ENCODE data around the gene MALT1. TPM values are rescaled to one million over a fixed set of nuclear protein-coding genes. Genes with fewer than 3 reads are reported as not detected.

MALT1 gene
- polyA plus RNA-seq, 1 donor from 2014 or later: 40.5 TPM

DNA sequence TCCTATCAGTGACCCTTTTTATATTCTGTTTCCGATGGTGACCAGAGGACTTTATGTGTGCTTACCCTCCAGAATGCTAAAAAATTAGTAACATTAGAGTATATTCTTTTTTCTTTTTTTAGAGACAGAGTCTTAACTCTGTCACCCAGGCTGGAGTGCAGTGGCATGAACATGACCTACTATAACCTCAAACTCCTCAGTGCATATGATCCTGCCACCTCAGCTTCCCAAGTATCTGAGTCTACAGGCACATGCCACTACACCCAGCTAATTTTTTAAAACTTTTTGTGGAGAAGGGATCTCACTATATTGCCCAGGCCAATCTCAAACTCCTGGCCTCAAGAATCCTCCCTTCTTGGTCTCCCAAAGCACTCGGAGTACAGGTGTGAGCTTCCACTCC, 74.6 kb downstream of the MALT1 start:
- no peak overlapping the region for H3K4me3 ChIP-seq (ENCODE audit: low read length)
- no peak overlapping the region for H3K27ac ChIP-seq (ENCODE audit: low read length)
- H3K9ac ChIP-seq (ENCODE audit: low read length): no peak overlapping the region
- H3F3A ChIP-seq (ENCODE audit: insufficient read depth, low read length, poor library complexity, severe bottlenecking): no peaks in the 10 kb centered on the region
- peaks cover 7% of the 10 kb centered on the region for H3K9me3 ChIP-seq (ENCODE audit: low read length)
- peaks cover 27% of the 10 kb centered on the region for H3K36me3 ChIP-seq (ENCODE audit: insufficient read depth, low read length)
- H3K79me2 ChIP-seq (replicated peaks; ENCODE audit: insufficient read depth, low read length): no peaks in the 10 kb centered on the region
- H3K4me2 ChIP-seq (ENCODE audit: low read length): no peak overlapping the region
- no peak overlapping the region for H2AFZ ChIP-seq (ENCODE audit: low read depth, low read length)
- no peaks in the 10 kb centered on the region for H3K9me2 ChIP-seq (ENCODE audit: insufficient read depth, low read length)
- H4K20me1 ChIP-seq (ENCODE audit: insufficient read depth): no peaks in the 10 kb centered on the region
- no peaks in the 10 kb centered on the region for H3K27me3 ChIP-seq (ENCODE audit: insufficient read depth, low read depth, low read length)
- TF ChIP-seq RAD21 (conservative IDR thresholded peaks at IDR 0.05) (no peak), POLR2AphosphoS5 (IDR thresholded peaks at IDR 0.05) (no peak)
- TF ChIP-seq, protein P1, sequence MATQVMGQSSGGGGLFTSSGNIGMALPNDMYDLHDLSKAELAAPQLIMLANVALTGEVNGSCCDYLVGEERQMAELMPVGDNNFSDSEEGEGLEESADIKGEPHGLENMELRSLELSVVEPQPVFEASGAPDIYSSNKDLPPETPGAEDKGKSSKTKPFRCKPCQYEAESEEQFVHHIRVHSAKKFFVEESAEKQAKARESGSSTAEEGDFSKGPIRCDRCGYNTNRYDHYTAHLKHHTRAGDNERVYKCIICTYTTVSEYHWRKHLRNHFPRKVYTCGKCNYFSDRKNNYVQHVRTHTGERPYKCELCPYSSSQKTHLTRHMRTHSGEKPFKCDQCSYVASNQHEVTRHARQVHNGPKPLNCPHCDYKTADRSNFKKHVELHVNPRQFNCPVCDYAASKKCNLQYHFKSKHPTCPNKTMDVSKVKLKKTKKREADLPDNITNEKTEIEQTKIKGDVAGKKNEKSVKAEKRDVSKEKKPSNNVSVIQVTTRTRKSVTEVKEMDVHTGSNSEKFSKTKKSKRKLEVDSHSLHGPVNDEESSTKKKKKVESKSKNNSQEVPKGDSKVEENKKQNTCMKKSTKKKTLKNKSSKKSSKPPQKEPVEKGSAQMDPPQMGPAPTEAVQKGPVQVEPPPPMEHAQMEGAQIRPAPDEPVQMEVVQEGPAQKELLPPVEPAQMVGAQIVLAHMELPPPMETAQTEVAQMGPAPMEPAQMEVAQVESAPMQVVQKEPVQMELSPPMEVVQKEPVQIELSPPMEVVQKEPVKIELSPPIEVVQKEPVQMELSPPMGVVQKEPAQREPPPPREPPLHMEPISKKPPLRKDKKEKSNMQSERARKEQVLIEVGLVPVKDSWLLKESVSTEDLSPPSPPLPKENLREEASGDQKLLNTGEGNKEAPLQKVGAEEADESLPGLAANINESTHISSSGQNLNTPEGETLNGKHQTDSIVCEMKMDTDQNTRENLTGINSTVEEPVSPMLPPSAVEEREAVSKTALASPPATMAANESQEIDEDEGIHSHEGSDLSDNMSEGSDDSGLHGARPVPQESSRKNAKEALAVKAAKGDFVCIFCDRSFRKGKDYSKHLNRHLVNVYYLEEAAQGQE (IDR thresholded peaks at IDR 0.05; ENCODE audit: borderline replicate concordance): no peak

DNA sequence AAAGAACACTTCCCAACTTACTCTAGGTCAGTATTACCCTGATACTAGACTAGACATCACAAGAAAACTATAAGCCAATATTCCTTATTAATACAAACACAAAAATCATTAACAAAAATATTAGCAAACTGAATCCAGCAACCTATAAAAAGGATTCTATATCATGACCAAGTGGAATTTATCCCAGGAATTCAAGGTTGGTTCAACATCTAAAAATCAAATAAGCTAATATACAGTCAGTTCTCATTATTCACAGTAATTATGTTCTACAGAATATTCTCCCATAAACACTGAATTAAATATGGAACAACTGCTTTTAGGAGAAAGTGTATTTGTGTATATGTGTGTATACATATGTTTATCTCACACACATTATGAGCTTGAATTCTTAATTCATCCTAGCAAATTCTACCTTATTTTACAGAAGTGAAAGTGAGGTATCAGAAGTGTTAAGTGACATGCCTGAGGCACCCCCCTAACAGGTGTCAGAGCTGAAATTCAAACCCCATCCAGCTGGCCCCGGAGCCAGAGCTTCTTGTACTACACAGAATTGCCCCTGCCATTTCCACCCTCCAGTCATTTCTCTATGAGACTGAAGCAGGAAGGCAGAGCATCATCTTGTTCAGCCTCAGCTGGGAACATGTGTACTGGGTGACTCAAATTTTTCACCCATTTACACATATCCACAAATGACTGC, 77.8 kb downstream of the MALT1 start:
- Histone ChIP-seq H3F3A (ENCODE audit: insufficient read depth, low read length, poor library complexity, severe bottlenecking) (no peaks in the 10 kb centered on the region), H3K4me3 (ENCODE audit: low read length) (no peak overlapping the region), H4K20me1 (ENCODE audit: insufficient read depth) (no peaks in the 10 kb centered on the region), H3K36me3 (ENCODE audit: insufficient read depth, low read length) (peaks cover 27% of the 10 kb centered on the region), H3K27me3 (ENCODE audit: insufficient read depth, low read depth, low read length) (no peaks in the 10 kb centered on the region), H3K4me2 (ENCODE audit: low read length) (no peak overlapping the region), H2AFZ (ENCODE audit: low read depth, low read length) (no peak overlapping the region), H3K79me2 (replicated peaks; ENCODE audit: insufficient read depth, low read length) (no peaks in the 10 kb centered on the region), H3K9me3 (ENCODE audit: low read length) (peaks cover 7% of the 10 kb centered on the region), H3K9me2 (ENCODE audit: insufficient read depth, low read length) (no peaks in the 10 kb centered on the region), H3K27ac (ENCODE audit: low read length) (no peak overlapping the region), H3K9ac (ENCODE audit: low read length) (no peak overlapping the region)
- TF ChIP-seq MXI1 (conservative IDR thresholded peaks at IDR 0.05; ENCODE audit: poor library complexity, severe bottlenecking) (no peak), RAD21 (conservative IDR thresholded peaks at IDR 0.05) (no peak), POLR2AphosphoS5 (IDR thresholded peaks at IDR 0.05) (no peak), EZH2 (IDR thresholded peaks at IDR 0.05; ENCODE audit: borderline replicate concordance, insufficient read depth, low read length, poor library complexity, severe bottlenecking) (no peak), SMC3 (conservative IDR thresholded peaks at IDR 0.05; ENCODE audit: poor library complexity) (no peak), TAF1 (IDR thresholded peaks at IDR 0.05; ENCODE audit: low read depth) (no peak), EP300 (conservative IDR thresholded peaks at IDR 0.05; ENCODE audit: poor library complexity, severe bottlenecking) (no peak)
- TF ChIP-seq, protein P1 (IDR thresholded peaks at IDR 0.05; ENCODE audit: borderline replicate concordance): no peak
- TF ChIP-seq, protein P2, sequence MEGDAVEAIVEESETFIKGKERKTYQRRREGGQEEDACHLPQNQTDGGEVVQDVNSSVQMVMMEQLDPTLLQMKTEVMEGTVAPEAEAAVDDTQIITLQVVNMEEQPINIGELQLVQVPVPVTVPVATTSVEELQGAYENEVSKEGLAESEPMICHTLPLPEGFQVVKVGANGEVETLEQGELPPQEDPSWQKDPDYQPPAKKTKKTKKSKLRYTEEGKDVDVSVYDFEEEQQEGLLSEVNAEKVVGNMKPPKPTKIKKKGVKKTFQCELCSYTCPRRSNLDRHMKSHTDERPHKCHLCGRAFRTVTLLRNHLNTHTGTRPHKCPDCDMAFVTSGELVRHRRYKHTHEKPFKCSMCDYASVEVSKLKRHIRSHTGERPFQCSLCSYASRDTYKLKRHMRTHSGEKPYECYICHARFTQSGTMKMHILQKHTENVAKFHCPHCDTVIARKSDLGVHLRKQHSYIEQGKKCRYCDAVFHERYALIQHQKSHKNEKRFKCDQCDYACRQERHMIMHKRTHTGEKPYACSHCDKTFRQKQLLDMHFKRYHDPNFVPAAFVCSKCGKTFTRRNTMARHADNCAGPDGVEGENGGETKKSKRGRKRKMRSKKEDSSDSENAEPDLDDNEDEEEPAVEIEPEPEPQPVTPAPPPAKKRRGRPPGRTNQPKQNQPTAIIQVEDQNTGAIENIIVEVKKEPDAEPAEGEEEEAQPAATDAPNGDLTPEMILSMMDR (IDR thresholded peaks at IDR 0.05; ENCODE audit: poor library complexity, severe bottlenecking): no peak
